T-helper 1 cell treated with Interleukin-12 subunit alpha and Interleukin-12 subunit beta and Interleukin-4 antibody, amounts not matched to agents 30 μg/mL and 1 μg/mL, for 36 hours (primary cell): ENCODE results near the gene FBXO41.

ENCODE experiments used
- H3K27ac Mint-ChIP-seq: one replicate; pipeline ENCODE4 v1.8.0; 2021; ENCODE audit warnings: mild to moderate bottlenecking, mixed read lengths
- H3K27me3 Mint-ChIP-seq: one replicate; pipeline ENCODE4 v1.8.0; 2021; ENCODE audit warnings: low read depth, mixed read lengths
- H3K36me3 Mint-ChIP-seq: one replicate; pipeline ENCODE4 v1.8.0; 2021; ENCODE audit warnings: low read depth, mixed read lengths
- H3K4me1 Mint-ChIP-seq: one replicate; pipeline ENCODE4 v1.8.0; 2021; ENCODE audit warnings: low read depth, mixed read lengths
- H3K4me3 Mint-ChIP-seq: one replicate; pipeline ENCODE4 v1.8.0; 2021; ENCODE audit warnings: mild to moderate bottlenecking, moderate library complexity, mixed read lengths
- H3K9me3 Mint-ChIP-seq: one replicate; pipeline ENCODE4 v1.8.0; 2021; ENCODE audit warnings: mixed read lengths

Gene FBXO41

GRCh38 chr2:73262108-73262651, 22.1 kb downstream of the FBXO41 start:
- Mint-ChIP-seq H3K27me3 (no peaks in the 10 kb centered on the region), H3K27ac (no peak overlapping the region), H3K4me1 (peaks cover 3% of the 10 kb centered on the region), H3K4me3 (no peak overlapping the region), H3K36me3 (peaks cover 2% of the 10 kb centered on the region), H3K9me3 (no peaks in the 10 kb centered on the region)

- Mint-ChIP-seq H3K9me3 (no peaks in the 10 kb centered on the region), H3K27me3 (no peaks in the 10 kb centered on the region), H3K4me1 (no peaks in the 10 kb centered on the region), H3K27ac (no peak overlapping the region), H3K36me3 (no peaks in the 10 kb centered on the region), H3K4me3 (no peak overlapping the region)
Observed at GRCh38 chr2:73260338-73260984, 23.8 kb downstream of the FBXO41 start.

- Mint-ChIP-seq H3K27me3 (no peaks in the 10 kb centered on the region), H3K27ac (no peak overlapping the region), H3K4me1 (no peaks in the 10 kb centered on the region), H3K4me3 (no peak overlapping the region), H3K36me3 (no peaks in the 10 kb centered on the region), H3K9me3 (no peaks in the 10 kb centered on the region)
Observed at GRCh38 chr2:73259704-73260337, 24.5 kb downstream of the FBXO41 start.

GRCh38 chr2:73259276-73259675, 25.0 kb downstream of the FBXO41 start:
- no peak overlapping the region for H3K27ac Mint-ChIP-seq
- H3K4me1 Mint-ChIP-seq = no peaks in the 10 kb centered on the region
- no peaks in the 10 kb centered on the region for H3K9me3 Mint-ChIP-seq
- no peaks in the 10 kb centered on the region for H3K27me3 Mint-ChIP-seq
- no peak overlapping the region for H3K4me3 Mint-ChIP-seq
- no peaks in the 10 kb centered on the region for H3K36me3 Mint-ChIP-seq

- Mint-ChIP-seq H3K4me1 (no peaks in the 10 kb centered on the region), H3K4me3 (no peak overlapping the region), H3K9me3 (no peaks in the 10 kb centered on the region), H3K36me3 (no peaks in the 10 kb centered on the region), H3K27ac (no peak overlapping the region), H3K27me3 (no peaks in the 10 kb centered on the region)
Observed at GRCh38 chr2:73258913-73259215, 25.4 kb downstream of the FBXO41 start.

GRCh38 chr2:73258186-73258912, 25.9 kb downstream of the FBXO41 start:
- Mint-ChIP-seq H3K9me3 (no peaks in the 10 kb centered on the region), H3K4me3 (no peak overlapping the region), H3K27me3 (no peaks in the 10 kb centered on the region), H3K36me3 (peaks cover 1% of the 10 kb centered on the region), H3K27ac (no peak overlapping the region), H3K4me1 (no peaks in the 10 kb centered on the region)

- H3K4me3 Mint-ChIP-seq = no peak overlapping the region
- H3K9me3 Mint-ChIP-seq = no peaks in the 10 kb centered on the region
- H3K36me3 Mint-ChIP-seq = peaks cover 6% of the 10 kb centered on the region
- no peak overlapping the region for H3K27ac Mint-ChIP-seq
- H3K4me1 Mint-ChIP-seq = no peaks in the 10 kb centered on the region
- H3K27me3 Mint-ChIP-seq = no peaks in the 10 kb centered on the region
Observed at GRCh38 chr2:73257425-73258125, 26.7 kb downstream of the FBXO41 start.

- Mint-ChIP-seq H3K4me1 (no peaks in the 10 kb centered on the region), H3K4me3 (no peak overlapping the region), H3K9me3 (no peaks in the 10 kb centered on the region), H3K27ac (no peak overlapping the region), H3K36me3 (peaks cover 6% of the 10 kb centered on the region), H3K27me3 (no peaks in the 10 kb centered on the region)
Observed at GRCh38 chr2:73257021-73257420, 27.3 kb downstream of the FBXO41 start.

GRCh38 chr2:73256618-73256922, 27.7 kb downstream of the FBXO41 start:
- Mint-ChIP-seq H3K4me1 (no peaks in the 10 kb centered on the region), H3K36me3 (peaks cover 6% of the 10 kb centered on the region), H3K27me3 (no peaks in the 10 kb centered on the region), H3K27ac (no peak overlapping the region), H3K4me3 (no peak overlapping the region), H3K9me3 (no peaks in the 10 kb centered on the region)

GRCh38 chr2:73255907-73256617, 28.2 kb downstream of the FBXO41 start:
- H3K4me3 Mint-ChIP-seq = no peak overlapping the region

GRCh38 chr2:73255007-73255644, 29.2 kb downstream of the FBXO41 start:
- Mint-ChIP-seq H3K36me3 (peaks cover 15% of the 10 kb centered on the region), H3K27ac (no peak overlapping the region)

More at GRCh38 chr2:73255907-73256617, 28.2 kb downstream of the FBXO41 start:
- Mint-ChIP-seq H3K9me3 (no peaks in the 10 kb centered on the region), H3K36me3 (peaks cover 6% of the 10 kb centered on the region), H3K27me3 (no peaks in the 10 kb centered on the region), H3K4me1 (no peaks in the 10 kb centered on the region), H3K27ac (no peak overlapping the region)

GRCh38 chr2:73254343-73255006, 29.8 kb downstream of the FBXO41 start:
- peaks cover 21% of the 10 kb centered on the region for H3K36me3 Mint-ChIP-seq
- H3K9me3 Mint-ChIP-seq = no peaks in the 10 kb centered on the region
- no peaks in the 10 kb centered on the region for H3K27me3 Mint-ChIP-seq
- H3K27ac Mint-ChIP-seq = no peak overlapping the region
- H3K4me3 Mint-ChIP-seq = no peak overlapping the region
- no peaks in the 10 kb centered on the region for H3K4me1 Mint-ChIP-seq

More at GRCh38 chr2:73255007-73255644, 29.2 kb downstream of the FBXO41 start:
- no peaks in the 10 kb centered on the region for H3K9me3 Mint-ChIP-seq
- no peaks in the 10 kb centered on the region for H3K27me3 Mint-ChIP-seq
- no peak overlapping the region for H3K4me3 Mint-ChIP-seq
- H3K4me1 Mint-ChIP-seq = no peaks in the 10 kb centered on the region

- Mint-ChIP-seq H3K4me3 (no peak overlapping the region), H3K36me3 (peaks cover 25% of the 10 kb centered on the region), H3K4me1 (no peaks in the 10 kb centered on the region), H3K27ac (no peak overlapping the region), H3K27me3 (no peaks in the 10 kb centered on the region), H3K9me3 (no peaks in the 10 kb centered on the region)
Observed at GRCh38 chr2:73253901-73254300, 30.4 kb downstream of the FBXO41 start.
